Upper lobe of left lung (tissue), 4 donors: ENCODE measurements around the gene PLD3.

ENCODE experiments used
- CTCF ChIP-seq, 6 experiments: fragments of 450-650 bp in 4 of 6; fragments of 200-600 bp in 2 of 6; sonication (generic) in 2 of 6; IDR thresholded peaks; one replicate each; pipeline ENCODE4 v1.5.1; 2016 to 2019; ENCODE audit warnings: antibody characterized with exemption in 6 of 6
- POLR2A ChIP-seq, 4 donors: fragments of 450-650 bp; IDR thresholded peaks; one replicate each; pipeline ENCODE4 v1.5.1; 2016 to 2017; ENCODE audit warnings: antibody characterized with exemption in 4 of 4, mild to moderate bottlenecking in 2 of 4

DNA sequence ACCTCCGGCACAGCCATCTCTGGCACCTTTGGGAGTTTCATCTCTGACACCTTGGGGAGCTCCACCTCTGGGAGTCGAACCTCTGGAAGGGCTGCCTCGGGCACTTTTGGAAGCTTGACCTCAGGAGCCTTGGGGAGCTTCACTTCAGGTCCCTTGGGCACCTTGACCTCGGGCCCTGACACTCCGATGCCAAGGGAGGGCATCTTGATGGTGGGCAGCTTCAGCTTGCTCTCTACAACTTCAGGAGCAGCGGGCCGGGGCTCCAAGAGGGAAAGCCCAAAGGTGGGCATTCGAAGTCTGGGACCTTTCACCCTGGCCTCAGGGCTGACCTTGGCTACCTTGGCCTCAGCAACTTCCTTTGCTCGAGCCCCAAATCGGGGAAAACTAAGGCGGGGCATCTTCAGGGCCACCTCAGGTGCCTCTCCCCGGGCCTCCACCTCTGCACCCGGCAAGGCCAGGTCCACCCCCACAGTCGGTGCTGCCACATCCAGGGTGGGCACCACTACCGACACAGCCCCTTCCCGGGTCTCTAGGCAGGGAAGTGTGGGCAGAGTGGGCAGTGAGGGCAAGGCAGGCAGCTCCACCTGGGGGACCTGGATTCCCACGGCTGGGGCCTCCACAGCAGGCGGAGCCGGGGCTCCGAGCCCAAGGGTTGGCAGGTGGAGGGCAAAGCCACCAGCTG is 48.5 kb downstream of the PLD3 start:
- no peak for TF ChIP-seq POLR2A (IDR thresholded peaks at IDR 0.05)
- no peak for TF ChIP-seq CTCF (IDR thresholded peaks at IDR 0.05)
